ENCODE results near the gene TBC1D22B.
"Not testable (repeated sequence)": the region's sequence is repeated elsewhere in the genome, so short reads cannot be mapped to it uniquely, and the experiment has no call there.

Gene TBC1D22B

GRCh38 chr6:37321101-37321500, 63.5 kb downstream of the TBC1D22B start:
- TF ChIP-seq CTCF (IDR thresholded peaks at IDR 0.05): no peak
- no peak overlapping the region for H3K27ac ChIP-seq

DNA sequence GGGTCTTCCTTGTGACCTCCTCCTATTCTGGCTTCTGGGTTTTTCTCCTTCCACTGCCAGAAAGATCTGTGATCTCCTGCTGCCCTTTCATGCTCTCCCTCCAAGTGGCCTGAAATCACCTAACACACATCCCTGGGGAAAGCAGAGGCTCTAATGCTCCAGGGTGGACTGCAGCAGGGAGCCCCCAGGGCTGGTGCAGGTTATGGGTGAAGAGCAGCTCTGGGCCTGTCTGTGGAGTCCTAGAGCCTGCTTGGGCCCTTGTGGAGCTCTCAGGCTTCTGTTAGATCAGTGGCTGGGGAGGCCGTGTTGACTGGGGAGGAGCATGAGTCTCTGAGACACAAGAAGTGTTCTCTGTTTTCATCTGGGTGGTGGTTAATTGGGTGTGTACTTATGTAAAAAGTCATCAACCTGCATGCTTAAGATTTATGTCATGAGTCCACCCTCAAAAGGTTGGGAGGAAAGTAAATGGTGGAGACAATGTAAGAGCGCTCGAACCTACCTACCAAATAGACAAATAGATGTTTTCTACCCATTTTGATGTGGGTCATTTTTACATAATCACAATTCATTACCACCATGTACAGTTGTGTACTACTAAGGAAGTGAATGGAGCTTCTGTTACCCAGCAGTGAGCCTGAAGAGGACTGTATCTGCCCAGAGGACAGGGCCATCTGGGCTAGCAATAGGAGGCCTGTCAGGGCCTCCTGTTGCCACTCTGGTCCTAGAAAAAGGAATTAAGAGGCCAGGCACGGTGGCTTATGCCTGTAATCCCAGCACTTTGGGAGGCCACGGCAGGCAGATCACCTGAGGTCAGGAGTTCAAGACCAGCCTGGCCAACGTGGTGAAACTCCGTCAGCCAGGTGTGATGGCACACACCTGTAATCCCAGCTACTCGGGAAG, 64.2 kb downstream of the TBC1D22B start:
- no peak overlapping the region for H3K27ac ChIP-seq
- no peak for TF ChIP-seq CTCF (IDR thresholded peaks at IDR 0.05)

More at GRCh38 chr6:37321101-37321500, 63.5 kb downstream of the TBC1D22B start:
- no peak for DNase-seq (ENCODE audit: low spot score)
- no peak overlapping the region for H3K4me3 ChIP-seq

GRCh38 chr6:37323580-37323979, 66.0 kb downstream of the TBC1D22B start:
- no peak overlapping the region for H3K4me3 ChIP-seq
- TF ChIP-seq CTCF (IDR thresholded peaks at IDR 0.05): no peak
- DNase-seq (ENCODE audit: low spot score): no peak
- H3K27ac ChIP-seq: peak overlapping the region in 1 of 2 donors; percentile 28

More for the DNA sequence above, 64.2 kb downstream of the TBC1D22B start:
- no peak for DNase-seq (ENCODE audit: low spot score)
- no peak overlapping the region for H3K4me3 ChIP-seq

GRCh38 chr6:37324131-37325033, 66.8 kb downstream of the TBC1D22B start:
- H3K4me3 ChIP-seq: no peak overlapping the region
- H3K27ac ChIP-seq: peak overlapping the region in 1 of 2 donors; percentile 28
- TF ChIP-seq CTCF (IDR thresholded peaks at IDR 0.05): no peak
- no peak for DNase-seq (ENCODE audit: low spot score)

DNA sequence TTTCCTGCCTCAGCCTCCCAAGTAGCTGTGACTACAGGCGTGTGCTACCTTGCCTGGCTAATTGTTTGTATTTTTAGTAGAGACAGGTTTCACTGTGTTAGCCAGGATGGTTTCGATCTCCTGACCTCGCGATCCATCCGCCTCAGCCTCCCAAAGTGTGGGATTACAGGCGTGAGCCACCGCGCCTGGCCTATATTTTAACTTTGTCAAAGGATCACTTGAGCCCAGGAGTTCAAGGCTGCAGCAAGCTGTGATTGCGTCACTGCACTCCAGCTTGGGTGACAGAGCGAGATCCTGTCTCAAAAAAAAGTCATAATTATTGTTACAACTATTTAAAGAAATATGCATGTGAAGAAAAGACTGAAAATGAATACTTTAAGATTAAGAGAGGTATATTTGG, 72.8 kb downstream of the TBC1D22B start:
- not testable (repeated sequence) for H3K27ac ChIP-seq; H3K4me3 ChIP-seq; DNase-seq (ENCODE audit: low spot score)

DNA sequence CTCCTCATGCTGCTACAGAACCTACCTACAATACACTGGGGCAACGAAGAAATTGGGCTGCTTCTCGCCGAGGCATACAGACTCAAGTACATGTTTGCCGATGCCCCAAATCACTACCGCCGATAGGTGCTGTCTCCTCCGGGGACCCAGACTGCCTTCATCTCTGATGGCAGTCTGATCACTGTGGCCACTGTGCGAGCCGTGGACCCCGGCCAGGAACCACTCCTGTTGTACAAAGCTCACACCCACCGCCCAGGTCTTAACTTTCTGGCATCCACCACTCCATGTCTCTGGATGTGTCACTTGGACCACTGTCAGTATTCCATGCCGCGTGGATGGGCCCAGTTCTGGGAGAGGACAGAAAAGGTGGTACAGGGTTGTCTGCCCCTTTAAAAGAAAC, 73.5 kb downstream of the TBC1D22B start:
- H3K27ac ChIP-seq: no peak overlapping the region
- H3K4me3 ChIP-seq: no peak overlapping the region
- no peak for DNase-seq (ENCODE audit: low spot score)
- TF ChIP-seq CTCF (IDR thresholded peaks at IDR 0.05): no peak

DNA sequence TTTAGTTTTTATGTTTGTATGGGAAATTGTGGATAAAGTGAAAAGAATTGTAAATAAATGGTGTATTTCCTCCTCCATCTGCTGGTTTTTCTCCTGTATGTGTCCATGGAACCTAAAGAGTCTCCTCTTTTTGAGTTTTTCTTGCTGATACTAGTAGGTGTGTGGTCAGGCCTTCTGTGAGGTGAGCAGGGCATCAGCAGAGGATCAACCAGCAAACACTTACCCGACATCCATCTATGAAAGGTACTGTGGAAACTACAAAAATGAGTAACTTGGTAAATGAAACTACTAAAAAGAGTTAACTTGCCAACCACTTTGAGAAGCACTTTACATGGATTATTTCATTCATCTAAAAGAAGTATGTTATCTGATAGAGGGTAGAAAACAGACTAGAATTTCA, 75.3 kb downstream of the TBC1D22B start:
- DNase-seq (ENCODE audit: low spot score): no peak
- Histone ChIP-seq H3K27ac (no peak overlapping the region), H3K4me3 (no peak overlapping the region)
- TF ChIP-seq CTCF (IDR thresholded peaks at IDR 0.05): no peak
